KOPT-K1 (cell line): ENCODE measurements around the gene FHL1.
"Not testable (repeated sequence)": the region's sequence is repeated elsewhere in the genome, so short reads cannot be mapped to it uniquely, and the experiment has no call there.

ENCODE experiments used
- H3K27ac ChIP-seq: fragments of 200-600 bp; sonication (generic); 2 replicates; pipeline ENCODE4 v1.5.1; 2016; ENCODE audit warnings: antibody characterized with exemption, mild to moderate bottlenecking, low read depth, low read length; ENCODE audit not compliant: poor library complexity, severe bottlenecking
- H3K36me3 ChIP-seq: fragments of 200-600 bp; sonication (generic); 2 replicates; pipeline ENCODE4 v1.5.1; 2017; ENCODE audit warnings: antibody characterized with exemption, mild to moderate bottlenecking, low read length, moderate library complexity; ENCODE audit not compliant: insufficient read depth
- H3K9me3 ChIP-seq: fragments of 200-600 bp; sonication (generic); 2 replicates; pipeline ENCODE4 v1.5.1; 2017; ENCODE audit warnings: antibody characterized with exemption, low read length, mild to moderate bottlenecking; ENCODE audit not compliant: insufficient read depth, poor library complexity, severe bottlenecking

Gene FHL1

DNA sequence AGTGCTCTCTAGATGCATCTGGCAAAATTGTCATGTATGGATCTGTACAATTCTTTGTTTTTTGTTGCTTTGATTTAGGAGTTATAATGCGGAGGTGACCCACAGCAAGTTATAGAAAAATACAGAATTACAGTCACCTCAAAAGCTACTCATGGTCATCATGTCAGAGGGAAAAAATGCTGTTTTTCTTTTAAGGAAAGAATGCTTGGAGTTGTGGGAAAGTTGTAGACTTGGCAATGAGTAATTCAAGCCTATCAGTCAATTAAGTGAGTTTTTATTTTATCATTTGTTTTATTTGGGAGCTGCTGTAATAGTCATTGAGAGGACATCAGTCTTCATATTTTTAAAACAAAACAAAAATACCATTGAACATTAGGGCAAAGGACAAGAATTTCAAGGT, 16.4 kb downstream of the FHL1 start:
- Histone ChIP-seq H3K9me3 (no peaks in the 10 kb centered on the region), H3K36me3 (no peaks in the 10 kb centered on the region), H3K27ac (no peak overlapping the region)

DNA sequence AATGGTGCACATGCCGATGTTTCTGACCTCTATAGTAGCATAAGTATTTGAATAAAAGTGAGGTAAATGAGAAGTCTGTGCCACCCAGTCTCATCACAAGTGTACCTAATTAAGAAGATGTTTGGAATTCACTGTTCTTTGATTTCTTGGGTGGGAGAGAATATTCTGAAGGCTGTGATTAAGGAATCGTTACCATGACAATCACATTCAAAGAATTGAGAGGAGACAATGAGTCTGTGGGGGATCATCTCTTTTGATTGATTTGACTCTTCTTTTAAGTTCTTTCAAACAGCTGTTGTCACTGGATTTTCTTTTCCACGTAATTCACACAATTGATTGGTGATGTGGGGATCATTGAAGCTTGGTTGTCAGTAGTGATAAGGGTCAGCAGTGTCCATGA, 18.1 kb downstream of the FHL1 start:
- no peaks in the 10 kb centered on the region for H3K9me3 ChIP-seq
- H3K36me3 ChIP-seq: no peaks in the 10 kb centered on the region
- H3K27ac ChIP-seq: no peak overlapping the region

DNA sequence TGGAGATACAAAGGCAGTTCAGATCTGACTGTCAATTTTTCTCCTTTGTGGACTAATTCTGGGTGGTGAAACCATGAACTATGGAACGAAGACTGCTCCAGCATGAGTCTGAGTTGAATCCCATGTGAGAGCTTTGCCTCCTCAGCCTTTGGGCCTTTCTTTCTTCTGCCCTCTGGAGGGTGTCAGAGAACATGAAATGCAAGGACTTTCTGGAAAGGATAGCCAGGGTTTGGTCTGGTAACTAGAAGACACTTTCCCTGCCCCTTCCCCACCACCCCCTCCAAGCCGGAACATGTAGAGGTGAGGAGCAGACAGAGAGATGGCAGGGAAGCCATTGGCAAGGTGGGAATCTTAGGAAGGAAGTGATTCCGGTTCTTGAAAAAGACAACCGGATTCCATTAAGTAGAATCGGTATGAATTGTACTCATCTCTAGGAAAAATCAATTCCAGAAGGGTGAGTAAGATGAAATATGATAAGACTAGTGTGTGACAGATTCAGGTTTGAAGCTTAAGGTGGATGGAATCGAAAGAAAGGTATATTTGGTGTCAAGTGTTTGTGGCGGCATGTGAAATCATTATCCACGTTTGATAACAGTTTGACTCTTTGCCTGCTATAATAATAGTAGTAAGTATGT, 19.0 kb downstream of the FHL1 start:
- no peaks in the 10 kb centered on the region for H3K36me3 ChIP-seq
- no peaks in the 10 kb centered on the region for H3K9me3 ChIP-seq
- no peak overlapping the region for H3K27ac ChIP-seq

DNA sequence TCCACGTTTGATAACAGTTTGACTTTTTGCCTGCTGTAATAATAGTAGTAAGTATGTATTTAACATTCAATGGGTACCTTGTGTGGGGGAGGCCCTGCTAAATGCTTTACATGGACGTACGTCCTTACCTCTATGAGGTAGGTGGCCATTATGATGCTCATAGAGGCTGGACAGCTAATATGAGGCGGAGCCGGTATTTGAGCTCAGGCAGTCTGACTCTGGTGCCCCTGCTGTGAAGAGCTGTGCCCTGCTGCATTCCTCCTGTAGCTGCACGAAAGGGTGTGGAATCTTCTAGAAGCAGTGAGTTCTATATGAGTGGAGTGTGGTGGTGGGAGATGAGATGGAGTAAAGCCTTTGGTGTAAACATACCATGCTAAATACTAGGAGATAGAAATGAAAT, 20.7 kb downstream of the FHL1 start:
- not testable (repeated sequence) for H3K9me3 ChIP-seq, H3K27ac ChIP-seq, H3K36me3 ChIP-seq

DNA sequence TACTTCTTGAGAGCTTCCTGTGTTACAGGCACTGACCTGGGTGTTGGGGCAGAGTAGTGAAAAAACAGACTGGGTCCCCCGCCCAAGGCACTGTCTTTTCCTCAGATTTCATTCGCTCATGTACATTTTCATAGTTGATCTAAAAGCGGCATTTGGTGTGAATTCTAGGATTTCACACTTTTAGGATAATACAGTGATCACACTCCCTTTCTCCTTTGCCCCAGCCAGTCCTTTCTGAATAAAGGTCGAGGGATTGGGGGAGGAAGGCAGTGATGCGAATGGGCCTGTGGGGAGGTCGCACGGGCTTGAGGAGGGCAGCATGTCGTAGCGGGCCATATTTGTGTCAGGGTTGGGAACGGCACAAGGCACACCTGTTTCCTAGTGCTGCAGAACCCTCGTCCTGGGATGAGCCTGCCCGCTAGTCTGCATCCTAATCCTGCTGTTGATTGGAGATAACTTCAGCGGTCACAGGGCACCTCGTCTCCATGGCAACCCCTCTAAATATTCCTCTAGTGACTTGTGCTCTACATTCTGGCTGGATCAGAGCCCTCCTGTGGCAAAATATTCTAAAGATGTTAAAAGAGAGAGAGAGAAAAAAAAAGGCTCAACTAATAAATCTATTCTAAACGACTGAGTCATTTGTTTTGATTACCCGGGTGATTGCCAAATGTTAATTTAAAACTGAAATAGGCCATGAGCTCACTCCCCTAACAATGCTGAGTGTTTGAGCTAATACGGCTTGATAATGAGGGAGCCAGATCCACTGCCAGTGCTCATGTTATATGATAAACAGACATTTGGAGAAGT, 21.8 kb downstream of the FHL1 start:
- no peaks in the 10 kb centered on the region for H3K9me3 ChIP-seq
- H3K27ac ChIP-seq: no peak overlapping the region
- H3K36me3 ChIP-seq: no peaks in the 10 kb centered on the region

DNA sequence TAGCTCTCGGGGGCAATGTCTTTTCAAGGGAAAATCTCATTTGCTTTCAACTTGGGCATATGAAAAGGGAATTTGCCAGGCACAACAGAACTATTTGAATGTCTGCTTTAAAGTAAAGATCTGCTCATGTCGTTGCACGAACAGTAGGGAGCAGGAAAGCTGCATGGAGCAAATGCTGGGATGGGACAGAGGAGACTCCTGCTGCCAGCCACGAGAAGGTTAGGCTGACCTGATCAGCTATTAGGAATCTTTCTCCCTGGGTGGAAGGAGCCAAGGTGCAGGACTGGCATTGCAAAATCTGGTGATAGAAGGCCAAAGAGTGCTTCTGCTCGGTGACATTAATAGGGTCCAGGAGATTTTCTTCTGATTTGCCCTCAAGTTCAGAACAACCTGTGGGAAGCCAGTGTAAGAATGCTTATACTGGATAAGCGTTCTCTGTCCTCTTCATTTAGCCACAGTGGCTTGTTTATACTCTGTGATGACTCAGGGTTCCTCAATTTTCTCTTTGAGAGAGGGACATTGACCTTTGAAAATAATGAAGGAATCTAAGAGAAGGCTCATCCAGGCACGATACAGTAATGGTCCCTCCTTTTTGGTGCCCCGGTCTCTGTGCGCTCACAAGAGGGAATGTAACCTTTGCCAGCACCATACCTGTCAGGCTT, 22.9 kb downstream of the FHL1 start:
- no peaks in the 10 kb centered on the region for H3K36me3 ChIP-seq
- no peak overlapping the region for H3K27ac ChIP-seq
- no peaks in the 10 kb centered on the region for H3K9me3 ChIP-seq

DNA sequence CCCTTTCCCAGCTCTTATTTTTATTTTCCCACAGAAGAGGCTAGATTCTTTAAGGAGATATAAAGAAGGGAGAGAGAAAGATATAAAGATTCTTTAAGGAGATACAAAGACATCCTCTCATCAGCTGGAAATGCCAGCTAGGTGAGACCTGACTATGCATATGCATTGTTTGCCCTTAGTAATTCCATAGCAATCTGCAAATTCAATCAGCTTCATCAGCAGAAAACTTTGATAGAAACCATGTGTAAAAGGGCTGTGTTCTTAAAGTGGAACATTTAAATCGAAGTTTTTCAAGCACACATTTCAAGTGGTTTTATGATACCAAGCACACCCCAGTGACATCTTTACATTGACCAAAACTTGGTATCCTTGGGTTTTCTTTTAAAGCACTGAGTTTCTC, 24.1 kb downstream of the FHL1 start:
- no peaks in the 10 kb centered on the region for H3K9me3 ChIP-seq
- no peaks in the 10 kb centered on the region for H3K36me3 ChIP-seq
- no peak overlapping the region for H3K27ac ChIP-seq

DNA sequence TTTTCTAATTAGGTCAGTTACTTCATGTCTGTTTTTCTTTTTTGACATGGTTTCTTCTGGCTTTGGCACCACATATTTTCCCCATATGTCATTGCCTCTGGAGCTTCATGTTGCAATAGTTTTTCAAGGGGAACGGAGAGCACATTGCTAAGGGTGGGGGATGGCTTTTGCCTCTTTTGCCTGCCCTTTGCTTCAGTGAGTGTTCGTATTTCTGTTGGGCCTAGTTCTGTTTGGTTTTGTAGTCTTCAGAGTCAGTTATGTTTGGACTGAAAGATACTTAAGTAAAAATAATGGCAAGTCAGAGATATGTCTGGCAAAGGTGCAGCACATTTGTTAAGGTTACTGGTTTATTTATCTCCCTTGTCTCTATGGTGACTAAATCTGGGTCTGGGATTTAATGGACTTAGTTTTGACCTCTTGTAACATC, 29.1 kb downstream of the FHL1 start:
- H3K27ac ChIP-seq: no peak overlapping the region
- no peaks in the 10 kb centered on the region for H3K9me3 ChIP-seq
- H3K36me3 ChIP-seq: no peaks in the 10 kb centered on the region

DNA sequence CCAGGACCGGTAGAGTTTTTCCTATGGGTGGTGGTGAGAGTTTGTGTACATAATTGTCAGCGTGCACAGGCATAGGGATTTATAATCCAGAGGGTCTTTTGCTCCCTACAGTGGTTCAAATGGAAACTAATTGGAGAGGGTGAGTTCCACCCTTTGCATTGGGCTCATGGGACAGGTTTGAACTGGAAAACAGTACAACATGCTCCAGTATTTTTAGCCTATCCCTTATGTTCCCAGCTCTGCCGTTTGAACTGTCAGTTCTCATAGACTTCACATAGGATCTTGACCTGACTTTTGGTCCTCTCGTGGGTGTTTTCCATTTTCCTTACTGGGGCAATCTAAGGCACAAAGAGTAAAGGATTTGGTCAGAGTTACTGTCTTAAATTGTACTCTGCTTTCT, 31.8 kb downstream of the FHL1 start:
- no peak overlapping the region for H3K27ac ChIP-seq
- no peaks in the 10 kb centered on the region for H3K9me3 ChIP-seq
- no peaks in the 10 kb centered on the region for H3K36me3 ChIP-seq

DNA sequence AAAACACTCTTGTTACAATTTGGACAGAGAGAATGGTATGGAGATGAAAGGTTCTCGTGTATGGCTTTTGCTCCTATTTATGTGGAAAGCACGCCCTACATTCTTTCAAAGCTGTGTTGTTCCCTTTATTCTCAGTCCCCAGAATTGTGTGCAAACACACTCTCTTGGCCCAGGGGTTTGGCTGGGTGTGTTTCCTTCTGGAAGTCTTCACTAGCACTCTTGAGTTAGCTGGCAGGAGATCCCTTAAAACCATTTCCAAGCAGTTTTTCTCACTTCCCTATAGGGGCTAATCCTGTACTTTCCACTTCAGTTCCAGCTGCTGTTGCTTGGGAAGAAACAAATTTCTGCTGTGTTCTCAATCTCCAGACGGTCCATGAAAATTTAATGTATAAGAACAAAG, 35.1 kb downstream of the FHL1 start:
- no peaks in the 10 kb centered on the region for H3K9me3 ChIP-seq
- H3K36me3 ChIP-seq: no peaks in the 10 kb centered on the region
- H3K27ac ChIP-seq: no peak overlapping the region

DNA sequence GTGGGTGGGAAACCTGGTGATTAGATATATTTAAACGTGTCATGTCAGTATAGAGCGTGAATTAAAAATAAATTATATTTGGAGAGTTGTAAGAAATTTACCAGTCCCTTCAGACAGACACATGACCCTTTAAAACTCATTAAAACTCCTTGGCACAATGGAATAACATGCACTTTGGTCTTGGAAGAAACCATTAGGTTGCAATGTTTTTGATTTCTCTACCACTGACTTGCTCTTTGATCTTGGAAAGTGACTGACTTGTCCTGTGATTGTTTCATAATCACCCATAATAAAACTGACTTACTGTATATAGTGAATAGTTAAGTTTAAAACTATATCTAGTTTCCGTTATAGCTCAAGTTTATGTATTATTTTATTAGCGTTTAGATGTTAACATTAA, 35.8 kb downstream of the FHL1 start:
- H3K27ac ChIP-seq: no peak overlapping the region

DNA sequence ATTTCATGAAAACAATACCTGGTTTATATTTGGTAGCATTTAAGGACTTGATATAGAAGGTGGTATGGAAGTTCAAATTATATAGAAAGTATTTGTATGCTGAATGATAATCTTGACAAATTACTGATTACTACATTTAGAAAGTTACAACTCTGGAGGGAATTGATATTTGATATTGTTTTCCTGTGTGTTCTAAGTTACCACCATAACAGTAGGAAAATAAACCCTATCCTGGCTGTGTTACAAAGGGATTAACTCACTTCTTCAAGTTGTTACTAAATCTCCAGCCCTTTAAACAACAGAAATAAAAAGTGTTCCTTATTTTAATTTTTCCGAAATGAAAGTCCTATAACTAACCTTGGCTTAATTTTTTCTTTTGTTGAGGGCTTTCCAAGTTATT, 36.6 kb downstream of the FHL1 start:
- Histone ChIP-seq H3K27ac (no peak overlapping the region), H3K36me3 (no peaks in the 10 kb centered on the region), H3K9me3 (no peaks in the 10 kb centered on the region)

More for the DNA sequence above, 35.8 kb downstream of the FHL1 start:
- Histone ChIP-seq H3K36me3 (no peaks in the 10 kb centered on the region), H3K9me3 (no peaks in the 10 kb centered on the region)

DNA sequence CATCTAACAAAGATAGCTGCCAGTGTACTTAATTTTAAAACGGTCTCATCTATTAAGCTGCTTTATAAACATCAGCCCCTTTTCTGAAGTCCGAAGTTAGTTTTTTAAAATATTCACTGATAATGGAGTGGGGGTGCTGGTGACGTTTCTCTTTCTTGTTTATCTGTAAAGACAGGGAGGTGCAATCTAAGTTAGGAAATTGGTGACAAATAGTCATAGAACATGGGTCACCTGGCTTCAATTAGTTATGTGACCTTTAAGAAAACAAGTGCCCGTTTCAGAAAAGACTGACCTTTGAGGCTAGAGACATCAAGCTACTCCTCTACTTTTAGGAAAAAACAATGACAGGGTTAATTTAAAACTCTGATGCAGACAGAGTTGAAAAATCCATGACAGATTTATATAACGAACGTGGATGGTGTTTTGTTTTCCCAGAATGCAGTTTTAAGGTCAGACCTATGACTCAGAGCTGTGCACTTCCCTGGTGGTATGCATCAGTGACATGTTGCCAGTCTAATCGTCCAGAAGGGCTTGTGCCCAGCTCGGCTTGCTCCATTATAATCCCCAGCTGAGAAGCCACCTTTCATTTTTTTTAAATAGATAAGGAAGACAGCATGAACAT, 38.2 kb downstream of the FHL1 start:
- H3K27ac ChIP-seq: no peak overlapping the region
- H3K9me3 ChIP-seq: no peaks in the 10 kb centered on the region
- no peaks in the 10 kb centered on the region for H3K36me3 ChIP-seq

DNA sequence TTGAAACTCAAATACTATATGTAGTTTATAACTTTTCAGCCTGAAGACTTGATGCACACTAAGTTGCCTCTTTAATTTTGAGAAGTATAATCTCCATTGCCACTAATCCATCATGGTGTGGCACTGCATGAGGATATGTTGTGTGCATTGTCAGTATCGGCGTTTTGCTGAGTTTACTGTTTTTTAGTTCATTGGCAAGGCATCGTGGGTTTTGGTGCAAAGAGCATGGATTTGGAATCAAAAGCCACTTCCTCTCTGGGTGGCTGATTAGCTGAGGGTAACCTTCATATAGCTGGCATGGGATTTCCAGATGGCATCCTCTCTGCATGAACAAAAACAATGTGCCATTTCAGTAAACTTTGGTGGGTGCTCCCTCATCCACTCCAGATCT, 38.7 kb downstream of the FHL1 start:
- Histone ChIP-seq H3K9me3 (no peaks in the 10 kb centered on the region), H3K27ac (no peak overlapping the region), H3K36me3 (no peaks in the 10 kb centered on the region)

DNA sequence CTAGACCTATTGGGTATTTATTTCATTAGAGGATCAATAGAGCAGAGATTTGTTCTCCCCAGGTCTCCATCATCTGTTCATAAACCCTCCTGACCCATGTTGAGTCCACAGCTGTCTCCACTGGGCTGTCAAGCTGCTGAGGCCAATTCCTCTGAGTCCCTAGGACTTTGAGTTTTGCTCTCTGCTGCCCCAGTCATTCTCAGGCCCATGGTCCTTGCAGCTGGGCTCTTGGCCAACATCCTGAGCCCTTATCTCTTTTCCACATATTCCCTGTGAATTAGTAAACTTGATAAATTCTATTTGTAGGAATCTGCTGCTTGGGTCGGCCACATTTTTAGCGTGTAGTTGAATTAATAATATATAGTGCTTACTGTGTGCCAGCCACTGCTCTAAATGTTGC, 41.9 kb downstream of the FHL1 start:
- H3K9me3 ChIP-seq: no peaks in the 10 kb centered on the region
- no peak overlapping the region for H3K27ac ChIP-seq
- H3K36me3 ChIP-seq: no peaks in the 10 kb centered on the region
